Activated CD4-positive, alpha-beta T cell treated with anti-CD3 and anti-CD28 coated beads, Interleukin-2, amount 10 ng/mL, durations not matched to agents 24 days and 14 days (primary cell): ENCODE measurements around the gene RASL12. TPM values are rescaled to one million over a fixed set of nuclear protein-coding genes. Genes with fewer than 3 reads are reported as not detected.
"Not testable (repeated sequence)": the region's sequence is repeated elsewhere in the genome, so short reads cannot be mapped to it uniquely, and the experiment has no call there.

ENCODE experiments used
- DNase-seq: peaks from one replicate; pipeline ENCODE4 v3.0.0; 2022
- H3K27ac Mint-ChIP-seq: one replicate; pipeline ENCODE4 v1.8.0; 2022; ENCODE audit warnings: mild to moderate bottlenecking, mixed read lengths
- H3K27me3 Mint-ChIP-seq: one replicate; pipeline ENCODE4 v1.8.0; 2022; ENCODE audit warnings: mixed read lengths
- H3K36me3 Mint-ChIP-seq: one replicate; pipeline ENCODE4 v1.8.0; 2022; ENCODE audit warnings: low read depth, mild to moderate bottlenecking, mixed read lengths
- H3K4me1 Mint-ChIP-seq: one replicate; pipeline ENCODE4 v1.8.0; 2021; ENCODE audit warnings: mixed read lengths
- H3K4me3 Mint-ChIP-seq: one replicate; pipeline ENCODE4 v1.8.0; 2022; ENCODE audit warnings: mild to moderate bottlenecking, moderate library complexity, mixed read lengths
- H3K9me3 Mint-ChIP-seq: one replicate; pipeline ENCODE4 v1.8.0; 2021; ENCODE audit warnings: mixed read lengths
- intact Hi-C: fragments of 100-400 bp; cut with micrococcal nuclease; formaldehyde crosslinking; loops from one replicate; pipeline ENCODE4 v1.15.1; 2023
- total RNA-seq: library from RNA; stranded (reverse); gene quantifications from 2 replicates; pipeline ENCODE4 v1.2.3, GENCODE V29; 2022

Gene RASL12
- total RNA-seq, 1 donor from 2014 or later = not detected

GRCh38 chr15:65074946-65075345 is 7.2 kb upstream of the RASL12 start:
- H3K4me3 Mint-ChIP-seq, H3K9me3 Mint-ChIP-seq, H3K36me3 Mint-ChIP-seq, H3K4me1 Mint-ChIP-seq, DNase-seq, H3K27ac Mint-ChIP-seq: not testable (repeated sequence)
- H3K27me3 Mint-ChIP-seq = peaks cover 16% of the 10 kb centered on the region
- intact Hi-C loops = loop anchor here (5.0 kb wide), 1 partner anchor 343 kb away; no protein-coding TSS in a partner anchor

GRCh38 chr15:65072617-65073016 is 4.8 kb upstream of the RASL12 start:
- no peak overlapping the region for H3K4me3 Mint-ChIP-seq
- H3K27me3 Mint-ChIP-seq = peaks cover 24% of the 10 kb centered on the region
- intact Hi-C loops = no loop called here
- no peaks in the 10 kb centered on the region for H3K36me3 Mint-ChIP-seq
- no peak for DNase-seq
- H3K4me1 Mint-ChIP-seq = peaks cover 3% of the 10 kb centered on the region
- H3K9me3 Mint-ChIP-seq = no peaks in the 10 kb centered on the region
- H3K27ac Mint-ChIP-seq = no peak overlapping the region

- no peaks in the 10 kb centered on the region for H3K36me3 Mint-ChIP-seq
- H3K4me3 Mint-ChIP-seq = no peak overlapping the region
- intact Hi-C loops = no loop called here
- peaks cover 28% of the 10 kb centered on the region for H3K27me3 Mint-ChIP-seq
- no peaks in the 10 kb centered on the region for H3K9me3 Mint-ChIP-seq
- DNase-seq = no peak
- H3K4me1 Mint-ChIP-seq = peaks cover 3% of the 10 kb centered on the region
- H3K27ac Mint-ChIP-seq = no peak overlapping the region
Measured at GRCh38 chr15:65072027-65072426, 4.2 kb upstream of the RASL12 start.

- Mint-ChIP-seq H3K9me3 (no peaks in the 10 kb centered on the region), H3K4me1 (peaks cover 3% of the 10 kb centered on the region), H3K36me3 (no peaks in the 10 kb centered on the region), H3K4me3 (no peak overlapping the region), H3K27ac (no peak overlapping the region), H3K27me3 (peaks cover 32% of the 10 kb centered on the region)
- intact Hi-C loops = no loop called here
- DNase-seq = no peak
Measured at GRCh38 chr15:65071381-65071811, 3.6 kb upstream of the RASL12 start.

GRCh38 chr15:65069779-65070546 is 2.2 kb upstream of the RASL12 start:
- intact Hi-C loops = no loop called here
- no peaks in the 10 kb centered on the region for H3K36me3 Mint-ChIP-seq
- H3K27me3 Mint-ChIP-seq = peaks cover 44% of the 10 kb centered on the region
- H3K4me3 Mint-ChIP-seq = no peak overlapping the region
- peaks cover 3% of the 10 kb centered on the region for H3K4me1 Mint-ChIP-seq
- DNase-seq = no peak
- no peak overlapping the region for H3K27ac Mint-ChIP-seq
- no peaks in the 10 kb centered on the region for H3K9me3 Mint-ChIP-seq

GRCh38 chr15:65069179-65069578 is 1.4 kb upstream of the RASL12 start:
- no peaks in the 10 kb centered on the region for H3K9me3 Mint-ChIP-seq
- H3K36me3 Mint-ChIP-seq = no peaks in the 10 kb centered on the region
- no peak overlapping the region for H3K27ac Mint-ChIP-seq
- no peak overlapping the region for H3K4me3 Mint-ChIP-seq
- peaks cover 3% of the 10 kb centered on the region for H3K4me1 Mint-ChIP-seq
- intact Hi-C loops = no loop called here
- peaks cover 48% of the 10 kb centered on the region for H3K27me3 Mint-ChIP-seq
- no peak for DNase-seq

- no peaks in the 10 kb centered on the region for H3K36me3 Mint-ChIP-seq
- peaks cover 55% of the 10 kb centered on the region for H3K27me3 Mint-ChIP-seq
- H3K9me3 Mint-ChIP-seq = no peaks in the 10 kb centered on the region
- intact Hi-C loops = no loop called here
- peaks cover 3% of the 10 kb centered on the region for H3K4me1 Mint-ChIP-seq
- H3K4me3 Mint-ChIP-seq = peak overlapping the region; percentile 31
- H3K27ac Mint-ChIP-seq = no peak overlapping the region
- DNase-seq = no peak
Measured at GRCh38 chr15:65068403-65068788, 605 bp upstream of the RASL12 start.

GRCh38 chr15:65067317-65067644 is 510 bp downstream of the RASL12 start:
- Mint-ChIP-seq H3K36me3 (no peaks in the 10 kb centered on the region), H3K27me3 (peaks cover 55% of the 10 kb centered on the region), H3K9me3 (no peaks in the 10 kb centered on the region), H3K4me3 (no peak overlapping the region), H3K27ac (no peak overlapping the region), H3K4me1 (peaks cover 3% of the 10 kb centered on the region)
- intact Hi-C loops = no loop called here
- DNase-seq = no peak

- Mint-ChIP-seq H3K27ac (no peak overlapping the region), H3K27me3 (peaks cover 55% of the 10 kb centered on the region), H3K9me3 (no peaks in the 10 kb centered on the region), H3K4me3 (no peak overlapping the region), H3K4me1 (peaks cover 3% of the 10 kb centered on the region), H3K36me3 (no peaks in the 10 kb centered on the region)
- no peak for DNase-seq
- intact Hi-C loops = no loop called here
Measured at GRCh38 chr15:65066635-65067316, 1.0 kb downstream of the RASL12 start.

GRCh38 chr15:65066001-65066634 is 1.7 kb downstream of the RASL12 start:
- Mint-ChIP-seq H3K27ac (no peak overlapping the region), H3K27me3 (peaks cover 55% of the 10 kb centered on the region), H3K4me1 (peaks cover 3% of the 10 kb centered on the region), H3K9me3 (no peaks in the 10 kb centered on the region), H3K4me3 (no peak overlapping the region), H3K36me3 (no peaks in the 10 kb centered on the region)
- DNase-seq = no peak
- intact Hi-C loops = no loop called here

GRCh38 chr15:65062726-65063125 is 5.1 kb downstream of the RASL12 start:
- Mint-ChIP-seq H3K4me3 (no peak overlapping the region), H3K27me3 (peaks cover 33% of the 10 kb centered on the region), H3K27ac (no peak overlapping the region), H3K4me1 (no peaks in the 10 kb centered on the region), H3K36me3 (no peaks in the 10 kb centered on the region), H3K9me3 (no peaks in the 10 kb centered on the region)
- intact Hi-C loops = no loop called here
- DNase-seq = no peak

GRCh38 chr15:65062061-65062460 is 5.7 kb downstream of the RASL12 start:
- intact Hi-C loops = no loop called here
- no peak for DNase-seq
- Mint-ChIP-seq H3K9me3 (no peaks in the 10 kb centered on the region), H3K4me3 (no peak overlapping the region), H3K4me1 (no peaks in the 10 kb centered on the region), H3K36me3 (no peaks in the 10 kb centered on the region), H3K27ac (no peak overlapping the region), H3K27me3 (peaks cover 30% of the 10 kb centered on the region)

GRCh38 chr15:65060641-65061397 is 7.0 kb downstream of the RASL12 start:
- Mint-ChIP-seq H3K27ac (no peak overlapping the region), H3K27me3 (peaks cover 18% of the 10 kb centered on the region), H3K4me1 (no peaks in the 10 kb centered on the region), H3K9me3 (no peaks in the 10 kb centered on the region), H3K36me3 (no peaks in the 10 kb centered on the region), H3K4me3 (no peak overlapping the region)
- intact Hi-C loops = no loop called here
- DNase-seq = no peak
